ENCODE results near the gene FMNL2.

FMNL2 gene

GRCh38 chr2:152559008-152559407 lies 224.0 kb downstream of the FMNL2 start:
- no peak for DNase-seq
- H3K79me1 ChIP-seq (replicated peaks; ENCODE audit: low read length, poor library complexity, severe bottlenecking): peaks cover 14% of the 10 kb centered on the region
- H2BK120ac ChIP-seq (ENCODE audit: low read depth, low read length): no peak overlapping the region
- H2BK12ac ChIP-seq (ENCODE audit: low read length in 2 of 2): no peak overlapping the region
- no peak overlapping the region for H2AK5ac ChIP-seq (ENCODE audit: low read length, severe bottlenecking)
- peaks cover 5% of the 10 kb centered on the region for H3K4me1 ChIP-seq (ENCODE audit: control insufficient read depth, insufficient read depth, low read depth, low read length)
- H4K8ac ChIP-seq (ENCODE audit: low read length): no peak overlapping the region
- H3K9ac ChIP-seq (ENCODE audit: low read length): no peak overlapping the region
- no peak overlapping the region for H4K91ac ChIP-seq (ENCODE audit: low read length)
- H3K27ac ChIP-seq (ENCODE audit: low read length, poor library complexity, severe bottlenecking): no peak overlapping the region
- no peak overlapping the region for H3K14ac ChIP-seq (ENCODE audit: low read length in 2 of 2)
- H3K36me3 ChIP-seq (ENCODE audit: control insufficient read depth in 1 of 2, insufficient read depth in 2 of 2, low read depth in 1 of 2, low read length in 2 of 2): peaks cover 3 to 43% of the 10 kb centered on the region in 2 experiments
- no peaks in the 10 kb centered on the region for H3K27me3 ChIP-seq (ENCODE audit: control insufficient read depth in 1 of 2, insufficient read depth in 1 of 2, low read length in 2 of 2)
- no peak overlapping the region for H2BK5ac ChIP-seq (ENCODE audit: low read depth, low read length, poor library complexity, severe bottlenecking)
- WGBS: 98% methylated on average over 4 of the region's 4 CpGs
- no peak overlapping the region for H2AFZ ChIP-seq (ENCODE audit: low read depth, low read length)
- no peak overlapping the region for H3K4ac ChIP-seq (ENCODE audit: low read depth in 1 of 2, low read length in 2 of 2)
- H3K4me2 ChIP-seq (ENCODE audit: low read length, poor library complexity, severe bottlenecking): no peak overlapping the region
- no peak overlapping the region for H3K18ac ChIP-seq (ENCODE audit: low read depth in 1 of 2, low read length in 2 of 2)
- H3K23ac ChIP-seq (ENCODE audit: low read length in 2 of 2): no peak overlapping the region
- no peak overlapping the region for H2BK15ac ChIP-seq (ENCODE audit: low read depth, poor library complexity, severe bottlenecking)
- H3K4me3 ChIP-seq (ENCODE audit: insufficient read depth in 1 of 2, low read depth in 1 of 2, low read length in 2 of 2): no peak overlapping the region
- H3K9me3 ChIP-seq (ENCODE audit: control insufficient read depth, low read length): no peaks in the 10 kb centered on the region

- no peak overlapping the region for H2AK5ac ChIP-seq (ENCODE audit: low read length, severe bottlenecking)
- H3K4me2 ChIP-seq (ENCODE audit: low read length, poor library complexity, severe bottlenecking): no peak overlapping the region
- no peak for DNase-seq
- no peak overlapping the region for H2BK12ac ChIP-seq (ENCODE audit: low read length in 2 of 2)
- H3K27me3 ChIP-seq (ENCODE audit: control insufficient read depth in 1 of 2, insufficient read depth in 1 of 2, low read length in 2 of 2): no peaks in the 10 kb centered on the region
- no peak overlapping the region for H3K4ac ChIP-seq (ENCODE audit: low read depth in 1 of 2, low read length in 2 of 2)
- no peak overlapping the region for H3K14ac ChIP-seq (ENCODE audit: low read length in 2 of 2)
- H3K4me3 ChIP-seq (ENCODE audit: insufficient read depth in 1 of 2, low read depth in 1 of 2, low read length in 2 of 2): no peak overlapping the region
- no peak overlapping the region for H3K23ac ChIP-seq (ENCODE audit: low read length in 2 of 2)
- peaks cover 7% of the 10 kb centered on the region for H3K79me1 ChIP-seq (replicated peaks; ENCODE audit: low read length, poor library complexity, severe bottlenecking)
- peak overlapping the region; percentile 19 for H3K9ac ChIP-seq (ENCODE audit: low read length)
- no peak overlapping the region for H2AFZ ChIP-seq (ENCODE audit: low read depth, low read length)
- H4K91ac ChIP-seq (ENCODE audit: low read length): no peak overlapping the region
- H3K18ac ChIP-seq (ENCODE audit: low read depth in 1 of 2, low read length in 2 of 2): no peak overlapping the region
- no peak overlapping the region for H4K8ac ChIP-seq (ENCODE audit: low read length)
- H2BK120ac ChIP-seq (ENCODE audit: low read depth, low read length): no peak overlapping the region
- H2BK5ac ChIP-seq (ENCODE audit: low read depth, low read length, poor library complexity, severe bottlenecking): no peak overlapping the region
- no peaks in the 10 kb centered on the region for H3K9me3 ChIP-seq (ENCODE audit: control insufficient read depth, low read length)
- peaks cover 5% of the 10 kb centered on the region for H3K4me1 ChIP-seq (ENCODE audit: control insufficient read depth, insufficient read depth, low read depth, low read length)
- H3K27ac ChIP-seq (ENCODE audit: low read length, poor library complexity, severe bottlenecking): no peak overlapping the region
- peaks cover 3 to 48% of the 10 kb centered on the region in 2 experiments for H3K36me3 ChIP-seq (ENCODE audit: control insufficient read depth in 1 of 2, insufficient read depth in 2 of 2, low read depth in 1 of 2, low read length in 2 of 2)
- H2BK15ac ChIP-seq (ENCODE audit: low read depth, poor library complexity, severe bottlenecking): no peak overlapping the region
Measured at GRCh38 chr2:152560166-152560565, 225.2 kb downstream of the FMNL2 start.

GRCh38 chr2:152560873-152561595 lies 226.1 kb downstream of the FMNL2 start:
- Histone ChIP-seq H3K4me1 (ENCODE audit: control insufficient read depth, insufficient read depth, low read depth, low read length) (peaks cover 5% of the 10 kb centered on the region), H3K79me1 (replicated peaks; ENCODE audit: low read length, poor library complexity, severe bottlenecking) (peaks cover 8% of the 10 kb centered on the region), H3K27me3 (ENCODE audit: control insufficient read depth in 1 of 2, insufficient read depth in 1 of 2, low read length in 2 of 2) (no peaks in the 10 kb centered on the region), H3K23ac (ENCODE audit: low read length in 2 of 2) (no peak overlapping the region), H3K14ac (ENCODE audit: low read length in 2 of 2) (peak overlapping the region in 1 of 2 experiments; percentile 22), H3K4ac (ENCODE audit: low read depth in 1 of 2, low read length in 2 of 2) (no peak overlapping the region), H4K91ac (ENCODE audit: low read length) (no peak overlapping the region), H3K4me2 (ENCODE audit: low read length, poor library complexity, severe bottlenecking) (no peak overlapping the region), H3K36me3 (ENCODE audit: control insufficient read depth in 1 of 2, insufficient read depth in 2 of 2, low read depth in 1 of 2, low read length in 2 of 2) (peaks cover 3 to 53% of the 10 kb centered on the region in 2 experiments), H2BK12ac (ENCODE audit: low read length in 2 of 2) (no peak overlapping the region), H3K18ac (ENCODE audit: low read depth in 1 of 2, low read length in 2 of 2) (peak overlapping the region in 1 of 2 experiments; percentile 30), H3K27ac (ENCODE audit: low read length, poor library complexity, severe bottlenecking) (peak overlapping the region; percentile 52), H3K9me3 (ENCODE audit: control insufficient read depth, low read length) (no peaks in the 10 kb centered on the region), H3K4me3 (ENCODE audit: insufficient read depth in 1 of 2, low read depth in 1 of 2, low read length in 2 of 2) (no peak overlapping the region), H4K8ac (ENCODE audit: low read length) (no peak overlapping the region), H3K9ac (ENCODE audit: low read length) (no peak overlapping the region), H2AK5ac (ENCODE audit: low read length, severe bottlenecking) (peak overlapping the region; percentile 51), H2BK15ac (ENCODE audit: low read depth, poor library complexity, severe bottlenecking) (no peak overlapping the region), H2AFZ (ENCODE audit: low read depth, low read length) (no peak overlapping the region), H2BK5ac (ENCODE audit: low read depth, low read length, poor library complexity, severe bottlenecking) (no peak overlapping the region), H2BK120ac (ENCODE audit: low read depth, low read length) (no peak overlapping the region)
- DNase-seq: no peak
- WGBS: 94% methylated on average over 6 of the region's 6 CpGs

GRCh38 chr2:152562198-152562884 lies 227.4 kb downstream of the FMNL2 start:
- no peak overlapping the region for H3K27ac ChIP-seq (ENCODE audit: low read length, poor library complexity, severe bottlenecking)
- H4K91ac ChIP-seq (ENCODE audit: low read length): no peak overlapping the region
- H3K4me3 ChIP-seq (ENCODE audit: insufficient read depth in 1 of 2, low read depth in 1 of 2, low read length in 2 of 2): no peak overlapping the region
- WGBS: 89% methylated on average over 2 of the region's 2 CpGs
- no peak overlapping the region for H2BK120ac ChIP-seq (ENCODE audit: low read depth, low read length)
- H3K36me3 ChIP-seq (ENCODE audit: control insufficient read depth in 1 of 2, insufficient read depth in 2 of 2, low read depth in 1 of 2, low read length in 2 of 2): peaks cover 3 to 62% of the 10 kb centered on the region in 2 experiments
- H3K14ac ChIP-seq (ENCODE audit: low read length in 2 of 2): no peak overlapping the region
- DNase-seq: no peak
- H2BK12ac ChIP-seq (ENCODE audit: low read length in 2 of 2): no peak overlapping the region
- no peak overlapping the region for H2AFZ ChIP-seq (ENCODE audit: low read depth, low read length)
- no peak overlapping the region for H2AK5ac ChIP-seq (ENCODE audit: low read length, severe bottlenecking)
- H3K9me3 ChIP-seq (ENCODE audit: control insufficient read depth, low read length): no peaks in the 10 kb centered on the region
- H2BK5ac ChIP-seq (ENCODE audit: low read depth, low read length, poor library complexity, severe bottlenecking): no peak overlapping the region
- no peak overlapping the region for H3K4me2 ChIP-seq (ENCODE audit: low read length, poor library complexity, severe bottlenecking)
- no peaks in the 10 kb centered on the region for H3K27me3 ChIP-seq (ENCODE audit: control insufficient read depth in 1 of 2, insufficient read depth in 1 of 2, low read length in 2 of 2)
- peaks cover 8% of the 10 kb centered on the region for H3K79me1 ChIP-seq (replicated peaks; ENCODE audit: low read length, poor library complexity, severe bottlenecking)
- peaks cover 5% of the 10 kb centered on the region for H3K4me1 ChIP-seq (ENCODE audit: control insufficient read depth, insufficient read depth, low read depth, low read length)
- no peak overlapping the region for H3K23ac ChIP-seq (ENCODE audit: low read length in 2 of 2)
- H3K18ac ChIP-seq (ENCODE audit: low read depth in 1 of 2, low read length in 2 of 2): no peak overlapping the region
- no peak overlapping the region for H3K9ac ChIP-seq (ENCODE audit: low read length)
- no peak overlapping the region for H2BK15ac ChIP-seq (ENCODE audit: low read depth, poor library complexity, severe bottlenecking)
- H3K4ac ChIP-seq (ENCODE audit: low read depth in 1 of 2, low read length in 2 of 2): no peak overlapping the region
- H4K8ac ChIP-seq (ENCODE audit: low read length): no peak overlapping the region

All from mesenchymal stem cell (in vitro differentiated cells and primary cell).